Transverse colon (tissue), 4 donors: ENCODE results near the gene SNX5.

ENCODE experiments used
- EP300 ChIP-seq: sonication (generic); formaldehyde crosslinking; IDR thresholded peaks from one replicate; pipeline ENCODE4 v1.6.1; 2017; ENCODE audit warnings: antibody characterized with exemption, low read depth
- POLR2A ChIP-seq: fragments of 450-650 bp; IDR thresholded peaks from one replicate; pipeline ENCODE4 v1.6.1; 2016; ENCODE audit warnings: antibody characterized with exemption, mild to moderate bottlenecking, moderate library complexity
- POLR2AphosphoS5 ChIP-seq, 3 donors: sonication (generic); formaldehyde crosslinking; IDR thresholded peaks; one replicate each; pipeline ENCODE4 v1.6.1; 2016; ENCODE audit warnings: antibody characterized with exemption in 3 of 3
- TF ChIP-seq, protein P1 (sequence below), 5 experiments: fragments of 200-600 bp in 3 of 5; fragments of 450-650 bp in 2 of 5; sonication (generic) in 3 of 5; IDR thresholded peaks; 1 replicate in 2 of 5; 2 replicates in 3 of 5; pipeline ENCODE4 v1.5.1; 2016 to 2017; ENCODE audit warnings: antibody characterized with exemption in 5 of 5, inconsistent platforms in 3 of 5, mild to moderate bottlenecking in 2 of 5, moderate library complexity in 1 of 5

- TF ChIP-seq POLR2A (no peak), POLR2AphosphoS5 (IDR thresholded peaks at IDR 0.05) (no peak), EP300 (no peak)
- TF ChIP-seq, protein P1, sequence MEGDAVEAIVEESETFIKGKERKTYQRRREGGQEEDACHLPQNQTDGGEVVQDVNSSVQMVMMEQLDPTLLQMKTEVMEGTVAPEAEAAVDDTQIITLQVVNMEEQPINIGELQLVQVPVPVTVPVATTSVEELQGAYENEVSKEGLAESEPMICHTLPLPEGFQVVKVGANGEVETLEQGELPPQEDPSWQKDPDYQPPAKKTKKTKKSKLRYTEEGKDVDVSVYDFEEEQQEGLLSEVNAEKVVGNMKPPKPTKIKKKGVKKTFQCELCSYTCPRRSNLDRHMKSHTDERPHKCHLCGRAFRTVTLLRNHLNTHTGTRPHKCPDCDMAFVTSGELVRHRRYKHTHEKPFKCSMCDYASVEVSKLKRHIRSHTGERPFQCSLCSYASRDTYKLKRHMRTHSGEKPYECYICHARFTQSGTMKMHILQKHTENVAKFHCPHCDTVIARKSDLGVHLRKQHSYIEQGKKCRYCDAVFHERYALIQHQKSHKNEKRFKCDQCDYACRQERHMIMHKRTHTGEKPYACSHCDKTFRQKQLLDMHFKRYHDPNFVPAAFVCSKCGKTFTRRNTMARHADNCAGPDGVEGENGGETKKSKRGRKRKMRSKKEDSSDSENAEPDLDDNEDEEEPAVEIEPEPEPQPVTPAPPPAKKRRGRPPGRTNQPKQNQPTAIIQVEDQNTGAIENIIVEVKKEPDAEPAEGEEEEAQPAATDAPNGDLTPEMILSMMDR (IDR thresholded peaks at IDR 0.05), result no peak
These were observed 49.4 kb downstream of the SNX5 start for GRCh38 chr20:17919149-17919548.
